Natural killer cell (primary cell): Measurements from ENCODE around the gene RALGDS. TPM values are rescaled to one million over a fixed set of nuclear protein-coding genes. Genes with fewer than 3 reads are reported as not detected.

ENCODE experiments used
- ATAC-seq, 3 donors: fragments of 150-1000 bp in 2 of 3; fragments of 200-7000 bp in 1 of 3; cut with Tn5 transposase; 1 replicate in 1 of 3; 2 replicates in 2 of 3; pipeline ENCODE4 v1.10.0; 2021; ENCODE audit warnings: mild to moderate bottlenecking in 2 of 3, moderate library complexity in 2 of 3
- DNase-seq, 2 donors: peaks; one replicate each; pipeline versions ENCODE4 v3.0.0 to v3.0.0-alpha.2; 2013 to 2021; ENCODE audit warnings: mixed read lengths in 1 of 2
- H3K27ac ChIP-seq: one replicate; pipeline ENCODE4 v1.5.1; 2013; ENCODE audit warnings: mild to moderate bottlenecking, low read length
- H3K27me3 ChIP-seq: one replicate; pipeline ENCODE4 v1.6.1; 2013; ENCODE audit warnings: low read length; ENCODE audit not compliant: control insufficient read depth, insufficient read depth
- H3K36me3 ChIP-seq: one replicate; pipeline ENCODE4 v1.6.1; 2013; ENCODE audit warnings: low read length; ENCODE audit not compliant: control insufficient read depth, insufficient read depth
- H3K4me1 ChIP-seq: one replicate; pipeline ENCODE4 v1.6.1; 2013; ENCODE audit warnings: low read length; ENCODE audit not compliant: control insufficient read depth, insufficient read depth
- H3K4me3 ChIP-seq: one replicate; pipeline ENCODE4 v1.5.1; 2013; ENCODE audit warnings: low read length
- H3K9me3 ChIP-seq: one replicate; pipeline ENCODE4 v1.6.1; 2013; ENCODE audit warnings: low read length; ENCODE audit not compliant: control insufficient read depth, insufficient read depth
- H3K27ac Mint-ChIP-seq, 2 donors: one replicate each; pipeline ENCODE4 v1.8.0; 2022; ENCODE audit warnings: mild to moderate bottlenecking in 2 of 2, mixed read lengths in 2 of 2, moderate library complexity in 1 of 2
- H3K27me3 Mint-ChIP-seq, 2 donors: one replicate each; pipeline ENCODE4 v1.8.0; 2022; ENCODE audit warnings: low read depth in 2 of 2, mixed read lengths in 2 of 2
- H3K36me3 Mint-ChIP-seq: one replicate; pipeline ENCODE4 v1.8.0; 2022; ENCODE audit warnings: mixed read lengths
- H3K4me1 Mint-ChIP-seq, 2 donors: one replicate each; pipeline ENCODE4 v1.8.0; 2022; ENCODE audit warnings: mixed read lengths in 2 of 2
- H3K4me3 Mint-ChIP-seq: one replicate; pipeline ENCODE4 v1.8.0; 2022; ENCODE audit warnings: mild to moderate bottlenecking, moderate library complexity, mixed read lengths
- H3K9me3 Mint-ChIP-seq, 2 donors: one replicate each; pipeline ENCODE4 v1.8.0; 2022; ENCODE audit warnings: mixed read lengths in 2 of 2
- CTCF ChIP-seq: fragments of 200-600 bp; IDR thresholded peaks from one replicate; pipeline ENCODE4 v1.8.0; 2022; ENCODE audit warnings: antibody characterized with exemption
- WGBS: methylation state at CpG from one replicate; pipeline ENCODE4 v1.1.7; 2013; ENCODE audit warnings: missing lambda C conversion rate; ENCODE audit not compliant: insufficient coverage; 5-methylcytosine and 5-hydroxymethylcytosine counted together
- intact Hi-C: fragments of 100-400 bp; cut with micrococcal nuclease; formaldehyde crosslinking; loops from one replicate; pipeline ENCODE4 v1.14.2; 2022
- total RNA-seq, 4 donors: library from RNA; stranded (reverse); fragments of 120-200 nt in 1 of 4; gene quantifications; one replicate each; pipeline versions ENCODE4 v1.2.3 to v1.2.4, GENCODE V29; 2013 to 2022

Gene RALGDS
- total RNA-seq, 3 donors from 2014 or later (not counting 1 experiment from before 2014, with no cell fraction given), result 206 to 250 (median 208) TPM

GRCh38 chr9:133168432-133168831 lies 47.4 kb upstream of the RALGDS start:
- Histone ChIP-seq H3K36me3 (no peaks in the 10 kb centered on the region), H3K4me1 (peaks cover 9% of the 10 kb centered on the region), H3K27ac (no peak overlapping the region), H3K9me3 (no peaks in the 10 kb centered on the region), H3K4me3 (no peak overlapping the region), H3K27me3 (no peaks in the 10 kb centered on the region)
- Mint-ChIP-seq H3K27ac (no peak overlapping the region), H3K4me1 (no peaks in the 10 kb centered on the region), H3K4me3 (no peak overlapping the region), H3K9me3 (no peaks in the 10 kb centered on the region), H3K27me3 (peaks cover 4 to 5% of the 10 kb centered on the region in 2 donors), H3K36me3 (no peaks in the 10 kb centered on the region)
- TF ChIP-seq CTCF, result no peak
- 65% methylated on average over 6 of the region's 6 CpGs for WGBS
- intact Hi-C loops, result no loop called here
- ATAC-seq, result no peak
- no peak for DNase-seq

DNA sequence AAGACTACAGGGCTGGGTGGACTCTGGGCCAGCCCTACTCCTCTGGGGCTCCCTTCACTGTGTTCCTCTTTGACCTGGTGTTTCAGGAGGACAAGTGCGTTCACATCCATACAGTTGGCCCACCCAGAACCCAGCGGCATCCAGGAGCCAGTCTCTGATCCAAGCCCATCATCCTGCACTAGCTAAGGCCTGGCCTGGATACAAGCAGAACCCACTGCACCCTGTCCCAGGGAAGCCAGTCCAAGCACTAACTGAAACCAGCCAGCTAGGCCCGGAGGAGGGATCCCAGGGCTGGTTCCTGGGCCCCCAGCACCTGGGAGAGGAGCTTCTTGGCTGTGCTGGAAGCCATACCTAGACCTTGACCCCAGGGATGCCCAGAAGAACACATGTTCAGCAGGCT lies 46.7 kb upstream of the RALGDS start:
- no peak overlapping the region for H3K27ac Mint-ChIP-seq
- DNase-seq (no peak), ATAC-seq (no peak)
- Histone ChIP-seq H3K27me3 (peaks cover under 1% of the 10 kb centered on the region), H3K4me3 (no peak overlapping the region), H3K9me3 (no peaks in the 10 kb centered on the region), H3K4me1 (peaks cover 15% of the 10 kb centered on the region), H3K36me3 (no peaks in the 10 kb centered on the region), H3K27ac (no peak overlapping the region)
- TF ChIP-seq CTCF, result no peak
- H3K4me1 Mint-ChIP-seq, result no peaks in the 10 kb centered on the region
- WGBS, result 84% methylated on average over 3 of the region's 3 CpGs
- no peaks in the 10 kb centered on the region for H3K9me3 Mint-ChIP-seq
- intact Hi-C loops, result no loop called here
- no peak overlapping the region for H3K4me3 Mint-ChIP-seq
- H3K36me3 Mint-ChIP-seq, result no peaks in the 10 kb centered on the region
- H3K27me3 Mint-ChIP-seq, result peaks cover 5% of the 10 kb centered on the region in 2 donors

GRCh38 chr9:133167096-133167730 lies 46.2 kb upstream of the RALGDS start:
- Histone ChIP-seq H3K27me3 (peaks cover 3% of the 10 kb centered on the region), H3K4me1 (peaks cover 16% of the 10 kb centered on the region), H3K27ac (no peak overlapping the region), H3K4me3 (no peak overlapping the region), H3K9me3 (no peaks in the 10 kb centered on the region), H3K36me3 (no peaks in the 10 kb centered on the region)
- no peaks in the 10 kb centered on the region for H3K36me3 Mint-ChIP-seq
- H3K27ac Mint-ChIP-seq, result no peak overlapping the region
- H3K4me3 Mint-ChIP-seq, result no peak overlapping the region
- WGBS, result 73% methylated on average over 3 of the region's 3 CpGs
- intact Hi-C loops, result no loop called here
- no peaks in the 10 kb centered on the region for H3K4me1 Mint-ChIP-seq
- H3K9me3 Mint-ChIP-seq, result no peaks in the 10 kb centered on the region
- peaks cover 5 to 10% of the 10 kb centered on the region in 2 donors for H3K27me3 Mint-ChIP-seq
- DNase-seq, result no peak
- no peak for TF ChIP-seq CTCF
- no peak for ATAC-seq

DNA sequence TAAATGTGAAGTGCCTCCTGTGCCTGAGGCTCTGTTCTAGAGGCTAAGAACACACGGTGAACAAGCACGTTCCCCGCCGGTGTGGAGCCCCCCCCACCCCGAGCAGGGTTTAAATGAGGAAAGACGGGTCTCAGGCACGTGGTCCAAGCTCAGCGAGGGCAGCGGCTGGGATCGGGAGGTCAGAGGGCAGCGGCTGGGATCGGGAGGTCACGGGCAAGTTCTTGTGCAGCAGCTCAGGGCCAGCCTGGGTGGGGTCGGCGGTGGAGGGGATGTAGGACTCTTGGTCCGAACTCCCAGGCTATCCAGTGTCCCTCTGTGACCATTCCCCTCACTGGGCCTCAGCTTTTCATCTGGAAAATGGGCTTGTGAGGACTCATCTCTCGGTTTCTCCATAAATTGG lies 45.4 kb upstream of the RALGDS start:
- no peaks in the 10 kb centered on the region for H3K36me3 Mint-ChIP-seq
- Histone ChIP-seq H3K9me3 (no peaks in the 10 kb centered on the region), H3K4me3 (no peak overlapping the region), H3K27ac (no peak overlapping the region), H3K4me1 (peaks cover 16% of the 10 kb centered on the region), H3K27me3 (peaks cover 3% of the 10 kb centered on the region), H3K36me3 (no peaks in the 10 kb centered on the region)
- intact Hi-C loops, result no loop called here
- no peak overlapping the region for H3K27ac Mint-ChIP-seq
- H3K27me3 Mint-ChIP-seq, result peaks cover 3 to 10% of the 10 kb centered on the region in 2 donors
- TF ChIP-seq CTCF, result no peak
- no peak for DNase-seq
- H3K4me3 Mint-ChIP-seq, result no peak overlapping the region
- H3K4me1 Mint-ChIP-seq, result no peaks in the 10 kb centered on the region
- WGBS, result 90% methylated on average over 17 of the region's 17 CpGs
- no peak for ATAC-seq
- no peaks in the 10 kb centered on the region for H3K9me3 Mint-ChIP-seq
